SK-N-SH treated with all-trans-retinoic acid at 6 μM for 48 hours (cell line): ENCODE measurements around the gene ALDH6A1.

Experiments used
- ARNTL ChIP-seq: fragments of 450-650 bp; formaldehyde crosslinking; IDR thresholded peaks from 2 replicates; pipeline ENCODE4 v1.5.0; 2020; ENCODE audit warnings: low read depth, mild to moderate bottlenecking, moderate library complexity, borderline replicate concordance
- BACH2 ChIP-seq: fragments of 250-450 bp; sonication (Bioruptor Pico); IDR thresholded peaks from 2 replicates; pipeline ENCODE4 v1.9.0; 2021; ENCODE audit warnings: mild to moderate bottlenecking, borderline replicate concordance
- GLIS3 ChIP-seq: fragments of 250-450 bp; sonication (Bioruptor Pico); IDR thresholded peaks from 2 replicates; pipeline ENCODE4 v1.5.0; 2020; ENCODE audit warnings: mild to moderate bottlenecking, moderate library complexity
- PPARA ChIP-seq: fragments of 250-450 bp; sonication (Bioruptor Pico); IDR thresholded peaks from 2 replicates; pipeline ENCODE4 v1.5.0; 2020; ENCODE audit warnings: mild to moderate bottlenecking, borderline replicate concordance
- RARB ChIP-seq: fragments of 250-450 bp; sonication (Bioruptor Pico); IDR thresholded peaks from 2 replicates; pipeline ENCODE4 v1.8.0; 2021; ENCODE audit warnings: mild to moderate bottlenecking, moderate library complexity
- SNAI2 ChIP-seq: fragments of 250-450 bp; sonication (Bioruptor Pico); IDR thresholded peaks from 2 replicates; pipeline ENCODE4 v1.5.0; 2020; ENCODE audit warnings: mild to moderate bottlenecking, moderate library complexity
- ZFP3 ChIP-seq: fragments of 250-450 bp; sonication (Bioruptor Pico); IDR thresholded peaks from 2 replicates; pipeline ENCODE4 v1.5.0; 2020; ENCODE audit warnings: mild to moderate bottlenecking, moderate library complexity
- TF ChIP-seq, protein P1 (sequence below): fragments of 250-450 bp; sonication (Bioruptor Pico); IDR thresholded peaks from 2 replicates; pipeline ENCODE4 v1.5.1; 2020; ENCODE audit warnings: low read depth, mild to moderate bottlenecking, moderate library complexity
- TF ChIP-seq, protein P2 (sequence below): fragments of 250-450 bp; sonication (Bioruptor Pico); IDR thresholded peaks from 2 replicates; pipeline ENCODE4 v1.8.0; 2020; ENCODE audit warnings: mild to moderate bottlenecking, moderate library complexity, borderline replicate concordance
- TF ChIP-seq, protein P3 (sequence below): fragments of 250-450 bp; sonication (Bioruptor Pico); IDR thresholded peaks from 2 replicates; pipeline ENCODE4 v1.8.0; 2021; ENCODE audit warnings: low read depth, mild to moderate bottlenecking, moderate library complexity, borderline replicate concordance

DNA sequence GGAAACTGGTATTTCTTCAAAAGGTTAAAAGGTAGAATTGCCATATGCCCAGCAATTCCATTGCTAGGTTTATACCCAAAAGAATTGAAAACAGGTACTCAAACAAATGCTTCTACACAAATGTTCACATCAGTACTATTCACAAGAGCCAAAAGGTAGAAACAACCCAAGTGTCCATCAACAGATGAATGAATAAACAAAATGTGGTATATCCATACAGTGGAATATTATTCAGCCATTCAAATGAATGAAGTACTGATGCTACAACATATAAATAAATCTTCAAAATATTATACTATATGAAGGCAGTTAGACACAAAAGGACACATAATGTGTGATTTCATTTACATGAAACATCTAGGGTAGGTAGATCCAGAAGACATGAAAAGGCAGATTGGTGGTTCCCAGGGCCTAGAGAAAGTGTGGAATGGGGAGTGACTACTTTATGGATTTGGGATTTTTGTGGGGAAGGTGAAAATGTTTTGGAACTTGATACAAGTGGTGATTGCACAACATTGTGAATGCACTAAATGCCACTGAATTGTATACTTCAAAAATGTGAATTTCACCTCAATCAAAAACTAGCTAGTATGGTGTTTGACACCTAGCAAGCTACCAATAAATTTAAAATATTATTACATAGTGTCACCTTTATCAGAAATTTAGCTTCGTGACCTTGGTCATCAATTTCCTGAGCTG is 42.2 kb upstream of the ALDH6A1 start:
- TF ChIP-seq ARNTL (no peak), RARB (no peak), BACH2 (CRISPR knock-in tag) (no peak), PPARA (CRISPR knock-in tag) (no peak), GLIS3 (CRISPR knock-in tag) (no peak), ZFP3 (CRISPR knock-in tag) (no peak), SNAI2 (CRISPR knock-in tag) (no peak)
- TF ChIP-seq, protein P1, sequence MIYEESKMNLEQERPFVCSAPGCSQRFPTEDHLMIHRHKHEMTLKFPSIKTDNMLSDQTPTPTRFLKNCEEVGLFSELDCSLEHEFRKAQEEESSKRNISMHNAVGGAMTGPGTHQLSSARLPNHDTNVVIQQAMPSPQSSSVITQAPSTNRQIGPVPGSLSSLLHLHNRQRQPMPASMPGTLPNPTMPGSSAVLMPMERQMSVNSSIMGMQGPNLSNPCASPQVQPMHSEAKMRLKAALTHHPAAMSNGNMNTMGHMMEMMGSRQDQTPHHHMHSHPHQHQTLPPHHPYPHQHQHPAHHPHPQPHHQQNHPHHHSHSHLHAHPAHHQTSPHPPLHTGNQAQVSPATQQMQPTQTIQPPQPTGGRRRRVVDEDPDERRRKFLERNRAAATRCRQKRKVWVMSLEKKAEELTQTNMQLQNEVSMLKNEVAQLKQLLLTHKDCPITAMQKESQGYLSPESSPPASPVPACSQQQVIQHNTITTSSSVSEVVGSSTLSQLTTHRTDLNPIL (CRISPR knock-in tag) = no peak
- TF ChIP-seq, protein P2, sequence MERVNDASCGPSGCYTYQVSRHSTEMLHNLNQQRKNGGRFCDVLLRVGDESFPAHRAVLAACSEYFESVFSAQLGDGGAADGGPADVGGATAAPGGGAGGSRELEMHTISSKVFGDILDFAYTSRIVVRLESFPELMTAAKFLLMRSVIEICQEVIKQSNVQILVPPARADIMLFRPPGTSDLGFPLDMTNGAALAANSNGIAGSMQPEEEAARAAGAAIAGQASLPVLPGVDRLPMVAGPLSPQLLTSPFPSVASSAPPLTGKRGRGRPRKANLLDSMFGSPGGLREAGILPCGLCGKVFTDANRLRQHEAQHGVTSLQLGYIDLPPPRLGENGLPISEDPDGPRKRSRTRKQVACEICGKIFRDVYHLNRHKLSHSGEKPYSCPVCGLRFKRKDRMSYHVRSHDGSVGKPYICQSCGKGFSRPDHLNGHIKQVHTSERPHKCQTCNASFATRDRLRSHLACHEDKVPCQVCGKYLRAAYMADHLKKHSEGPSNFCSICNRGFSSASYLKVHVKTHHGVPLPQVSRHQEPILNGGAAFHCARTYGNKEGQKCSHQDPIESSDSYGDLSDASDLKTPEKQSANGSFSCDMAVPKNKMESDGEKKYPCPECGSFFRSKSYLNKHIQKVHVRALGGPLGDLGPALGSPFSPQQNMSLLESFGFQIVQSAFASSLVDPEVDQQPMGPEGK (CRISPR knock-in tag) = no peak
- TF ChIP-seq, protein P3, sequence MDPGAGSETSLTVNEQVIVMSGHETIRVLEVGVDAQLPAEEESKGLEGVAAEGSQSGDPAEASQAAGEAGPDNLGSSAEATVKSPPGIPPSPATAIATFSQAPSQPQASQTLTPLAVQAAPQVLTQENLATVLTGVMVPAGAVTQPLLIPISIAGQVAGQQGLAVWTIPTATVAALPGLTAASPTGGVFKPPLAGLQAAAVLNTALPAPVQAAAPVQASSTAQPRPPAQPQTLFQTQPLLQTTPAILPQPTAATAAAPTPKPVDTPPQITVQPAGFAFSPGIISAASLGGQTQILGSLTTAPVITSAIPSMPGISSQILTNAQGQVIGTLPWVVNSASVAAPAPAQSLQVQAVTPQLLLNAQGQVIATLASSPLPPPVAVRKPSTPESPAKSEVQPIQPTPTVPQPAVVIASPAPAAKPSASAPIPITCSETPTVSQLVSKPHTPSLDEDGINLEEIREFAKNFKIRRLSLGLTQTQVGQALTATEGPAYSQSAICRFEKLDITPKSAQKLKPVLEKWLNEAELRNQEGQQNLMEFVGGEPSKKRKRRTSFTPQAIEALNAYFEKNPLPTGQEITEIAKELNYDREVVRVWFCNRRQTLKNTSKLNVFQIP = no peak
